ENCODE measurements around the gene DAB1.

Gene DAB1

GRCh38 chr1:57007472-57007871, 416.4 kb downstream of the DAB1 start:
- no peak for DNase-seq

- no peak for DNase-seq
Measured at GRCh38 chr1:57003398-57004139, 420.3 kb downstream of the DAB1 start.

- no peak for DNase-seq
Measured at GRCh38 chr1:56995414-56996100, 428.3 kb downstream of the DAB1 start.

- DNase-seq: no peak
Measured at GRCh38 chr1:56993475-56993874, 430.4 kb downstream of the DAB1 start.

- no peak for DNase-seq
Measured at GRCh38 chr1:56992318-56993125, 431.3 kb downstream of the DAB1 start.

- DNase-seq: no peak
Measured at GRCh38 chr1:56991576-56991975, 432.3 kb downstream of the DAB1 start.

- no peak for DNase-seq
Measured at GRCh38 chr1:56986397-56986796, 437.5 kb downstream of the DAB1 start.

- DNase-seq: no peak
Measured at GRCh38 chr1:56985857-56986256, 438.0 kb downstream of the DAB1 start.

GRCh38 chr1:56983484-56983883, 440.4 kb downstream of the DAB1 start:
- DNase-seq: no peak

GRCh38 chr1:56979986-56980755, 443.7 kb downstream of the DAB1 start:
- DNase-seq: no peak

- no peak for DNase-seq
Measured at GRCh38 chr1:56978819-56979218, 445.0 kb downstream of the DAB1 start.

- DNase-seq: no peak
Measured at GRCh38 chr1:56977910-56978309, 445.9 kb downstream of the DAB1 start.

GRCh38 chr1:56975446-56975845, 448.4 kb downstream of the DAB1 start:
- DNase-seq: no peak

- no peak for DNase-seq
Measured at GRCh38 chr1:56973923-56974742, 449.7 kb downstream of the DAB1 start.

- no peak for DNase-seq
Measured at GRCh38 chr1:56972976-56973375, 450.9 kb downstream of the DAB1 start.

- no peak for DNase-seq
Measured at GRCh38 chr1:56970280-56970679, 453.6 kb downstream of the DAB1 start.

GRCh38 chr1:56968878-56969495, 454.9 kb downstream of the DAB1 start:
- DNase-seq: no peak

- no peak for DNase-seq
Measured at GRCh38 chr1:56967900-56968832, 455.7 kb downstream of the DAB1 start.

- no peak for DNase-seq
Measured at GRCh38 chr1:56967355-56967754, 456.5 kb downstream of the DAB1 start.

- DNase-seq: no peak
Measured at GRCh38 chr1:56966698-56966999, 457.2 kb downstream of the DAB1 start.
